Vagina (tissue), 2 donors: ENCODE data around the gene RAB8B. TPM values are rescaled to one million over a fixed set of nuclear protein-coding genes. Genes with fewer than 3 reads are reported as not detected.
"Not testable (repeated sequence)": the region's sequence is repeated elsewhere in the genome, so short reads cannot be mapped to it uniquely, and the experiment has no call there.

ENCODE experiments used
- DNase-seq, 2 donors: peaks; one replicate each; pipeline ENCODE4 v3.0.0-alpha.2; 2017; ENCODE audit errors: extremely low spot score in 2 of 2
- H3K27ac ChIP-seq: fragments of 200-600 bp; sonication (generic); one replicate; pipeline ENCODE4 v1.5.1; 2019
- H3K27me3 ChIP-seq: fragments of 200-600 bp; sonication (generic); one replicate; pipeline ENCODE4 v1.5.1; 2019
- H3K36me3 ChIP-seq, 2 donors: fragments of 200-600 bp; sonication (generic); one replicate each; pipeline ENCODE4 v1.5.1; 2017 to 2019
- H3K4me1 ChIP-seq: fragments of 200-600 bp; sonication (generic); one replicate; pipeline ENCODE4 v1.5.1; 2019
- H3K4me3 ChIP-seq, 2 donors: fragments of 200-600 bp; sonication (generic); 1 replicate in 1 of 2; 2 replicates in 1 of 2; pipeline ENCODE4 v1.5.1; 2016 to 2019
- H3K9me3 ChIP-seq: fragments of 200-600 bp; sonication (generic); one replicate; pipeline ENCODE4 v1.5.1; 2019
- CTCF ChIP-seq, 3 experiments: fragments of 450-650 bp in 2 of 3; fragments of 200-600 bp in 1 of 3; sonication (generic) in 1 of 3; IDR thresholded peaks; one replicate each; pipeline ENCODE4 v1.5.1; 2017 to 2019; ENCODE audit warnings: antibody characterized with exemption in 3 of 3, mild to moderate bottlenecking in 2 of 3, moderate library complexity in 2 of 3
- POLR2A ChIP-seq, 2 donors: fragments of 450-650 bp; IDR thresholded peaks; one replicate each; pipeline ENCODE4 v1.6.1; 2017; ENCODE audit warnings: antibody characterized with exemption in 2 of 2, mild to moderate bottlenecking in 2 of 2, moderate library complexity in 2 of 2
- POLR2AphosphoS5 ChIP-seq, 2 donors: sonication (generic); formaldehyde crosslinking; IDR thresholded peaks; one replicate each; pipeline ENCODE4 v1.9.0; 2017; ENCODE audit warnings: antibody characterized with exemption in 2 of 2, mild to moderate bottlenecking in 2 of 2, low read depth in 1 of 2; ENCODE audit not compliant: insufficient read depth in 1 of 2
- intact Hi-C: fragments of 100-400 bp; cut with DNase I; formaldehyde crosslinking; loops from one replicate; pipeline ENCODE4 v1.15.1; 2023
- total RNA-seq: library from RNA; depleted of rRNA; stranded (reverse); fragments of >200 nt; gene quantifications from one replicate; pipeline ENCODE4 v1.2.3, GENCODE V29; 2016

RAB8B gene
- total RNA-seq, 1 donor from 2014 or later, result 29.5 TPM

GRCh38 chr15:63203451-63204090 is 14.2 kb downstream of the RAB8B start:
- H3K36me3 ChIP-seq, result no peaks in the 10 kb centered on the region
- no peak for DNase-seq
- no peaks in the 10 kb centered on the region for H3K27me3 ChIP-seq
- H3K4me1 ChIP-seq, result peaks cover 23% of the 10 kb centered on the region
- intact Hi-C loops, result no loop called here
- TF ChIP-seq CTCF (IDR thresholded peaks at IDR 0.05), result no peak
- TF ChIP-seq POLR2A (IDR thresholded peaks at IDR 0.05), result no peak
- no peak for TF ChIP-seq POLR2AphosphoS5 (IDR thresholded peaks at IDR 0.05; ENCODE audit: insufficient read depth in 1 of 2, low read depth in 1 of 2)
- H3K4me3 ChIP-seq, result no peak overlapping the region
- no peak overlapping the region for H3K27ac ChIP-seq
- no peaks in the 10 kb centered on the region for H3K9me3 ChIP-seq

- Histone ChIP-seq H3K36me3 (no peaks in the 10 kb centered on the region), H3K4me1 (peaks cover 28% of the 10 kb centered on the region), H3K27ac (no peak overlapping the region), H3K9me3 (no peaks in the 10 kb centered on the region), H3K4me3 (no peak overlapping the region), H3K27me3 (no peaks in the 10 kb centered on the region)
- DNase-seq, result no peak
- TF ChIP-seq POLR2A (IDR thresholded peaks at IDR 0.05) (no peak), POLR2AphosphoS5 (IDR thresholded peaks at IDR 0.05; ENCODE audit: insufficient read depth in 1 of 2, low read depth in 1 of 2) (no peak), CTCF (IDR thresholded peaks at IDR 0.05) (no peak)
- intact Hi-C loops, result no loop called here
These were observed 16.7 kb downstream of the RAB8B start for GRCh38 chr15:63206079-63206478.

GRCh38 chr15:63208824-63209223 is 19.4 kb downstream of the RAB8B start:
- H3K27me3 ChIP-seq, H3K36me3 ChIP-seq, H3K4me3 ChIP-seq, H3K9me3 ChIP-seq, DNase-seq, intact Hi-C loops, H3K27ac ChIP-seq: not testable (repeated sequence)
- H3K4me1 ChIP-seq, result peaks cover 53% of the 10 kb centered on the region

- H3K4me1 ChIP-seq, result peaks cover 55% of the 10 kb centered on the region
- H3K27me3 ChIP-seq, result no peaks in the 10 kb centered on the region
- DNase-seq, result no peak
- TF ChIP-seq POLR2AphosphoS5 (IDR thresholded peaks at IDR 0.05; ENCODE audit: insufficient read depth in 1 of 2, low read depth in 1 of 2), result no peak
- TF ChIP-seq CTCF (IDR thresholded peaks at IDR 0.05), result no peak
- no peak for TF ChIP-seq POLR2A (IDR thresholded peaks at IDR 0.05)
- H3K4me3 ChIP-seq, result no peak overlapping the region
- H3K36me3 ChIP-seq, result no peaks in the 10 kb centered on the region
- H3K9me3 ChIP-seq, result no peaks in the 10 kb centered on the region
- H3K27ac ChIP-seq, result peak overlapping the region; percentile 16
- intact Hi-C loops, result no loop called here
These were observed 21.0 kb downstream of the RAB8B start for GRCh38 chr15:63210151-63211091.

- H3K36me3 ChIP-seq, result no peaks in the 10 kb centered on the region
- H3K9me3 ChIP-seq, result no peaks in the 10 kb centered on the region
- intact Hi-C loops, result no loop called here
- no peak overlapping the region for H3K4me3 ChIP-seq
- no peak for DNase-seq
- no peaks in the 10 kb centered on the region for H3K27me3 ChIP-seq
- H3K4me1 ChIP-seq, result peaks cover 48% of the 10 kb centered on the region
- TF ChIP-seq CTCF (IDR thresholded peaks at IDR 0.05) (no peak), POLR2A (IDR thresholded peaks at IDR 0.05) (no peak), POLR2AphosphoS5 (IDR thresholded peaks at IDR 0.05; ENCODE audit: insufficient read depth in 1 of 2, low read depth in 1 of 2) (no peak)
- peak overlapping the region; percentile 16 for H3K27ac ChIP-seq
These were observed 21.7 kb downstream of the RAB8B start for GRCh38 chr15:63211092-63211490.
